GM18520 (cell line): ENCODE data around the gene CFAP53.
"Not testable (repeated sequence)": the region's sequence is repeated elsewhere in the genome, so short reads cannot be mapped to it uniquely, and the experiment has no call there.

ENCODE experiments used
- ATAC-seq: cut with Tn5 transposase; IDR thresholded peaks from one replicate; pipeline ENCODE4 v1.9.1; 2021; ENCODE audit not compliant: unreplicated experiment

Gene CFAP53

GRCh38 chr18:50288348-50289107 is 22.2 kb upstream of the CFAP53 start:
- ATAC-seq: not testable (repeated sequence)

GRCh38 chr18:50287441-50288347 is 21.4 kb upstream of the CFAP53 start, which contains the start of gene CXXC1:
Gene CXXC1 (minus strand): TSS chr18:50287692. CDS start chr18:50287589, 103 bp downstream.
- ATAC-seq: peak; percentile 91

GRCh38 chr18:50287028-50287440 is 20.7 kb upstream of the CFAP53 start:
- no peak for ATAC-seq

- ATAC-seq: no peak
Observed at GRCh38 chr18:50286391-50287027, 20.2 kb upstream of the CFAP53 start.

- no peak for ATAC-seq
Observed at GRCh38 chr18:50285631-50286321, 19.5 kb upstream of the CFAP53 start.

- no peak for ATAC-seq
Observed at GRCh38 chr18:50285071-50285470, 18.8 kb upstream of the CFAP53 start.

- ATAC-seq: no peak
Observed at GRCh38 chr18:50284255-50284885, 18.1 kb upstream of the CFAP53 start.

- no peak for ATAC-seq
Observed at GRCh38 chr18:50283469-50284209, 17.3 kb upstream of the CFAP53 start.

- ATAC-seq: no peak
Observed at GRCh38 chr18:50282521-50283335, 16.4 kb upstream of the CFAP53 start.

- no peak for ATAC-seq
Observed at GRCh38 chr18:50281972-50282520, 15.8 kb upstream of the CFAP53 start.

- ATAC-seq: peak; percentile 91
Observed at GRCh38 chr18:50281295-50281971, 15.1 kb upstream of the CFAP53 start, which contains the start of gene MBD1. Gene MBD1 (minus strand): TSS chr18:50281523. CDS start chr18:50279992, 1,531 bp downstream.

- ATAC-seq: no peak
Observed at GRCh38 chr18:50280707-50281294, 14.5 kb upstream of the CFAP53 start.

- no peak for ATAC-seq
Observed at GRCh38 chr18:50279752-50280151, 13.5 kb upstream of the CFAP53 start.

- ATAC-seq: no peak
Observed at GRCh38 chr18:50277942-50278341, 11.6 kb upstream of the CFAP53 start.

GRCh38 chr18:50276452-50276851 is 10.2 kb upstream of the CFAP53 start:
- ATAC-seq: no peak

- no peak for ATAC-seq
Observed at GRCh38 chr18:50275503-50276036, 9.3 kb upstream of the CFAP53 start.

GRCh38 chr18:50274941-50275340 is 8.6 kb upstream of the CFAP53 start:
- no peak for ATAC-seq
